Left lung (tissue), 10 donors: ENCODE measurements around the gene CD82. TPM values are rescaled to one million over a fixed set of nuclear protein-coding genes. Genes with fewer than 3 reads are reported as not detected.

Source experiments
- ATAC-seq: fragments of 200-7000 bp; cut with Tn5 transposase; one replicate; pipeline ENCODE4 v1.9.1; 2020; ENCODE audit warnings: moderate library complexity
- DNase-seq, 4 donors: peaks; one replicate each; pipeline ENCODE4 v3.0.0-alpha.2; 2013 to 2020
- H3K27ac ChIP-seq, 2 donors: fragments of 200-600 bp; sonication (generic) in 1 of 2; one replicate each; pipeline versions ENCODE4 v1.5.0 to v1.8.0; 2020 to 2021
- H3K27me3 ChIP-seq, 2 donors: fragments of 200-600 bp; sonication (generic) in 1 of 2; one replicate each; pipeline versions ENCODE4 v1.5.0 to v1.8.0; 2020 to 2021
- H3K36me3 ChIP-seq, 2 donors: fragments of 200-600 bp; sonication (generic) in 1 of 2; one replicate each; pipeline versions ENCODE4 v1.5.0 to v1.8.0; 2020 to 2021
- H3K4me1 ChIP-seq, 2 donors: fragments of 200-600 bp; one replicate each; pipeline ENCODE4 v1.8.0; 2021
- H3K4me3 ChIP-seq, 2 donors: fragments of 200-600 bp; sonication (generic) in 1 of 2; one replicate each; pipeline versions ENCODE4 v1.5.0 to v1.8.0; 2020 to 2021; ENCODE audit warnings: mild to moderate bottlenecking in 1 of 2
- H3K9me3 ChIP-seq, 2 donors: fragments of 200-600 bp; sonication (generic) in 1 of 2; one replicate each; pipeline versions ENCODE4 v1.5.0 to v1.8.0; 2020 to 2021
- CTCF ChIP-seq, 2 donors: fragments of 200-600 bp; sonication (generic) in 1 of 2; IDR thresholded peaks; one replicate each; pipeline versions ENCODE4 v1.5.0 to v1.8.0; 2021; ENCODE audit warnings: antibody characterized with exemption in 2 of 2
- intact Hi-C, 2 donors: fragments of 100-400 bp; cut with DNase I; formaldehyde crosslinking; loops; one replicate each; pipeline versions ENCODE4 v1.11.2 to v1.14.2; 2022
- polyA plus RNA-seq, 6 donors: library from polyadenylated mRNA; unstranded; fragments of 120-200 nt; gene quantifications; one replicate each; pipeline ENCODE4 v1.2.1, GENCODE V29; 2013; ENCODE audit not compliant: insufficient read length in 6 of 6
- total RNA-seq, 2 donors: library from RNA; stranded (reverse); fragmentation: NEBNext Ultra II Directional; extraction: Animal tissue kit (Norgen Biotek cat#: 25700); gene quantifications; one replicate each; pipeline ENCODE4 v1.2.1, GENCODE V29; 2021
- donor health status: DM: no; HTN: yes; CAD: no.
- donor health status: DM: no; HTN: no; CAD: no.

Gene CD82
- total and polyA plus RNA-seq, 8 donors, result 33.7 to 244 (median 54.6) TPM

- TF ChIP-seq CTCF (IDR thresholded peaks at IDR 0.05), result no peak
- Histone ChIP-seq H3K27ac (no peak overlapping the region), H3K4me3 (no peak overlapping the region), H3K27me3 (no peaks in the 10 kb centered on the region), H3K4me1 (peaks cover 7 to 49% of the 10 kb centered on the region in 2 donors), H3K36me3 (peaks cover 0 to 84% of the 10 kb centered on the region in 2 donors), H3K9me3 (no peaks in the 10 kb centered on the region)
- DNase-seq (peak in 1 of 4 donors; percentile 65), ATAC-seq (no peak)
- intact Hi-C loops, result no loop called here
Observed at GRCh38 chr11:44605068-44605708, 39.7 kb downstream of the CD82 start.

- Histone ChIP-seq H3K4me1 (peaks cover 7 to 54% of the 10 kb centered on the region in 2 donors), H3K36me3 (peaks cover 0 to 84% of the 10 kb centered on the region in 2 donors), H3K9me3 (no peaks in the 10 kb centered on the region), H3K27me3 (no peaks in the 10 kb centered on the region), H3K4me3 (no peak overlapping the region), H3K27ac (no peak overlapping the region)
- DNase-seq (no peak), ATAC-seq (no peak)
- intact Hi-C loops, result no loop called here
- TF ChIP-seq CTCF (IDR thresholded peaks at IDR 0.05), result no peak
Observed at GRCh38 chr11:44605965-44606364, 40.5 kb downstream of the CD82 start.

GRCh38 chr11:44606472-44606871 is 41.0 kb downstream of the CD82 start:
- no peaks in the 10 kb centered on the region for H3K9me3 ChIP-seq
- H3K27ac ChIP-seq, result no peak overlapping the region
- no peaks in the 10 kb centered on the region for H3K27me3 ChIP-seq
- no peak for TF ChIP-seq CTCF (IDR thresholded peaks at IDR 0.05)
- peaks cover 0 to 84% of the 10 kb centered on the region in 2 donors for H3K36me3 ChIP-seq
- ATAC-seq (no peak), DNase-seq (no peak)
- intact Hi-C loops, result no loop called here
- no peak overlapping the region for H3K4me3 ChIP-seq
- H3K4me1 ChIP-seq, result peaks cover 3 to 56% of the 10 kb centered on the region in 2 donors

GRCh38 chr11:44607319-44607962 is 42.0 kb downstream of the CD82 start:
- DNase-seq, result no peak
- no peak overlapping the region for H3K4me3 ChIP-seq
- peaks cover 0 to 52% of the 10 kb centered on the region in 2 donors for H3K4me1 ChIP-seq
- H3K36me3 ChIP-seq, result peaks cover 0 to 78% of the 10 kb centered on the region in 2 donors
- no peaks in the 10 kb centered on the region for H3K27me3 ChIP-seq
- peak; percentile 15 for ATAC-seq
- H3K27ac ChIP-seq, result peak overlapping the region; percentile 41 to 59
- intact Hi-C loops, result no loop called here
- TF ChIP-seq CTCF (IDR thresholded peaks at IDR 0.05), result no peak
- H3K9me3 ChIP-seq, result no peaks in the 10 kb centered on the region

- H3K4me3 ChIP-seq, result no peak overlapping the region
- ATAC-seq (no peak), DNase-seq (peak in 1 of 4 donors; percentile 58)
- H3K4me1 ChIP-seq, result peaks cover 0 to 48% of the 10 kb centered on the region in 2 donors
- intact Hi-C loops, result no loop called here
- H3K27me3 ChIP-seq, result no peaks in the 10 kb centered on the region
- no peaks in the 10 kb centered on the region for H3K9me3 ChIP-seq
- peak overlapping the region in 1 of 2 donors; percentile 59 for H3K27ac ChIP-seq
- H3K36me3 ChIP-seq, result peaks cover 0 to 79% of the 10 kb centered on the region in 2 donors
- no peak for TF ChIP-seq CTCF (IDR thresholded peaks at IDR 0.05)
Observed at GRCh38 chr11:44607987-44608386, 42.5 kb downstream of the CD82 start.
